T-helper 2 cell (primary cell): ENCODE data around the gene NT5C1A.
A peak's percentile ranks its signal among the peaks of the same experiment; 100 is the strongest.

Experiments used
- DNase-seq, 5 experiments: peaks; one replicate each; pipeline versions ENCODE4 v3.0.0 to v3.0.0-alpha.2; 2012 to 2022

The NT5C1A gene

DNA sequence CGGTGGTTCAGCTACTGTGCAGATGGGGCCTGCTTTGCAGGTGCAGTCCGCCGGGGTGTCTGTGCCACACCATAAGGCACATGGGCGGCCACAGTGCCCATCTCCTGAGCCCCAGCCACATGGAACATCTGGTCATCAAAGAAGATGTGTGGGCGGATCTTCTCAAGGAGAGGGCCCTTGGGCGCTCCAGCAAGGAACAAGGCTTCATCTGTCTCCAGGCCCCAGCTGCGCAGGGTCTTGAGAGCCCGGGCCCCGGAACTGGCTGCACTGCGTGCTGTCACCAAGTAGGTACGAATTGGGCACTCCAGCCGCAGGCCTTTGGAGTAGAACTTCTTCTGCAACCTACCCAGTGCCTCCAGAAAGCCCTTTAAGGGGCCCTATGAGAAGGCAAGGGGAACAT lies 12.8 kb downstream of the NT5C1A start:
- DNase-seq: no peak

GRCh38 chr1:39657923-39658485 lies 13.9 kb downstream of the NT5C1A start:
- DNase-seq: peak; percentile 19 to 74 (median 41)

DNA sequence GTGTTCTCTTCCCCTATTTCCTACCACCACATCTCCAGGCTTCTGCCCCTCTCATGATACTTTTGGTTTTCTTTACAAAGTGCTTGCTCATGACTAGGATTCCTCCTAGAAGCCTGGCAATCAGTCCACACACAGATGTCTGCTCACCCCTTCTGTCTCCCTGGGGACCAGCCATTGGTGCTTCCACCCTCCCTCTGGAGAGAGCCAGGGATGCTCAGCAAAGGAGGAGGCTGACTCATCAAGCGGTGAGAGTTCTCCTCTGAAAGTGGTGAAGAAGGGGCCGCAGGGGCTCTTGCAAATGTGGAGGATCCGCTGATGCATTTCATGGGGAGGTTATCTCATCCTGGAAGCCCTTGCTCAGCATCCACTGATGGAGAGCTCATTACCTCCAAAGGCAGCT lies 14.5 kb downstream of the NT5C1A start:
- no peak for DNase-seq

DNA sequence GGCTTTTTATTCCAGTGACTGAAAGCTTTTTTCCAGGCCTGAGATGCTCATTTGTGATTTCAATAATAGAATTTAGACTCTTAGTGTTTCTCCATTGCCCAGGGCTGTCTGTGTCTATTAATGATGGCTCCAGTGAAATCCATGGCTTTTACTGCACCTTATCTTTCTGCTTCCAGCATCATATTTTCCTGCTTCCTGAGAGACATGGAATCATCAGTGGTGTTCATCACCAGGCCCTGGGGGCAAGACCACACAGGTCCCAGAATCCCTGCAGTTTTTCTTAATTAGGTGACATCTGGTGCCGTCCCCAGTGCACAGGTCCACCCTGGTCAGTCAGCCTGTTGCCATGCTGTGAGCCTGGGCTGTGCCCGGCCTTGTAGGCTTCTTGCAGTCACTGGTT lies 15.5 kb downstream of the NT5C1A start:
- no peak for DNase-seq

- no peak for DNase-seq
Measured at GRCh38 chr1:39655578-39656268, 16.2 kb downstream of the NT5C1A start.

- no peak for DNase-seq
Measured at GRCh38 chr1:39654291-39654690, 17.6 kb downstream of the NT5C1A start.

GRCh38 chr1:39653546-39654031 lies 18.3 kb downstream of the NT5C1A start:
- DNase-seq: peak; percentile 37 to 79 (median 58)

- DNase-seq: no peak
Measured at GRCh38 chr1:39652554-39652953, 19.4 kb downstream of the NT5C1A start.

GRCh38 chr1:39652105-39652504 lies 19.8 kb downstream of the NT5C1A start:
- no peak for DNase-seq

DNA sequence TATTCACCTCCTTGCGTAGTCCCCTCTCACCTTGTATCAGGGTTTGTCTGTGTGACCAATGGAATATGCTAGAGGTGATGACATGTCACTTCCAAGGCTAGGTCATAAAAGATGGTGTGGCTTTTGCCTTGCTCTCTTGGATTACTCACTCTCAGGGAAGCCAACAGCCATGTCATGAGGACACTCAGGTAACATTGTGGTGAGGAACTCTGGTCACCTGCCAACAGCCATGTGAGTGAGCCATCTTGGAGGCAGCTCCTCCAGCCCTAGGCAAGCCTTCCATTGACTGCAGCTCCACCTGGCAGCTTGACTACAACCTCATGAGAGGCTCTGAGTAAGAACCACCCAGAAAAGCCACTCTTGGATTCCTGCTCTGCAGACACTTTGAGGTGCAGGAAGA lies 21.5 kb downstream of the NT5C1A start:
- no peak for DNase-seq

DNA sequence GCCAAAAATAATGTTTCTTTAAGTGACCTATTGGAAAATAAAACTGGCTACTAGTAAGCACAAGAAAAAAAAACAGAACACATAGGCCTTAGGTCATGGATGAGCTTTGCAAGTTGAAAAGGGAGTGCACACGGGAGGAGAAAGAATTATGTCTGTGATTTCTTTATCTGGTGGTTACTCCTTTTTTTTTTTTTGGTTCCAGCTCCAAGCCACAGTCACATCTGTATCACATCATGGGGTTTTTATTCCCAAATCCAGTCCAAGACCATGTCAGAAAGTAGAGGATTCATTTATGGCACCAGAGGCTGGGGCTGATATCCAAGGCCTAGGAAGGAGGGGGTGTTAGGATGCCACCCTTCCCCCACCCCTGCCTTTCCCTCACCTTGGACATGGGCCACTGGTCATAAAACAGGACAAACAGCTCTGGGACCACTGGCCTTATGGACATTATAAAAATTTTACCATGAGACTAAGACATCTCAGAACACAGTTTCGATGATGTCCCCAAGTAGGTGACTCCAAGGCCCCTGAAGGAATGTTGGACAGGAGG lies 22.2 kb downstream of the NT5C1A start:
- no peak for DNase-seq

- DNase-seq: no peak
Measured at GRCh38 chr1:39648496-39648895, 23.4 kb downstream of the NT5C1A start.

DNA sequence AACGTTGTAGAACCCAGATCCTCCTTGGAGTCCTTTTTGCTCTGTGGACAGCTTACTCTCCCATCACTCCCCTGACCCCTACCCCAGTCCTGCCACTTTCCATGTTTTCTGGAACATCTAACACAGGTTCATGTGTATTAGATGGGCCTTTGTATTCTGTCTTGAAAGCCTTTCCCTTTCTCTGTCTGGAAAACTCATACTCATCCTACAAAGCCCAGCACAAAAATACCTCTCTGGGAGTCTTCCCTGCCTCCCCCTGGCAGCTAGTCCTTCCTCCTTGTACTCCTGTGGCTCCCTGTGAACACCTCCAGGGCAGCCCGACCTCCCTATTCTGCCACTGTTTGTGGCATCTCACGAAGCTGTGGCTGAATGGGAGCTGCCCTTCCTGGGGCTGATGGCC lies 24.7 kb downstream of the NT5C1A start:
- no peak for DNase-seq

GRCh38 chr1:39646232-39647081 lies 25.4 kb downstream of the NT5C1A start:
- DNase-seq: no peak

DNA sequence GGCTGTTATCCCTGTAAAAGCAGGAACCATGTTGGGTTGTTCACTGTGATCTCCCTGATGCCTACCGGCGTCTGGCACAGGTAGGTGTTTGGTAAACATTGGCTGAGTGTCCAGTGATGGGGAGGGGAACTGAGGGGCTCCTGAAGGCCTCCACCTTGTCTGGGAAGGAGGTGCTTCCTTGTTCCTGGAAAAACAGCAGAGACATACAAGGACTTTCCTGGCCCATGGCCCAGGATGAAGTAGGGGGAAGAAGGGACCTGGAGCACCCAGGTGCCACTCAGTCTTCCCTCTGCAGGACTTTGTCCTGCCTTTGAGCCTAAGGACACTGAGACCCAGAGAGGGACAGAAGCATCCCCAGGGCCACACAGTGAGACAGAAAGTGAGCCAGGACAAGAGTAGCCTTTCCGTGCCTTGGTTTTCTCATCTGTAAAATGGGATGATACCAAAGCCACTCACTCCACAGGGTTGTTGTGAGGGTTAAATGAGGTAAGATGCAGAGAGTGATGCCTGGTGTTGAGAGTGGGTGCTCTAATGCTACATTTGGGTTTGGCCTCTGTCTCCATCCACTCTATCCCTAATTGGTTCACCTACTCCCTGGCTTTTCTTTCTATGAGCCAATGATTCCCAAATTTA lies 26.4 kb downstream of the NT5C1A start:
- no peak for DNase-seq

- no peak for DNase-seq
Measured at GRCh38 chr1:39643705-39644104, 28.2 kb downstream of the NT5C1A start.

DNA sequence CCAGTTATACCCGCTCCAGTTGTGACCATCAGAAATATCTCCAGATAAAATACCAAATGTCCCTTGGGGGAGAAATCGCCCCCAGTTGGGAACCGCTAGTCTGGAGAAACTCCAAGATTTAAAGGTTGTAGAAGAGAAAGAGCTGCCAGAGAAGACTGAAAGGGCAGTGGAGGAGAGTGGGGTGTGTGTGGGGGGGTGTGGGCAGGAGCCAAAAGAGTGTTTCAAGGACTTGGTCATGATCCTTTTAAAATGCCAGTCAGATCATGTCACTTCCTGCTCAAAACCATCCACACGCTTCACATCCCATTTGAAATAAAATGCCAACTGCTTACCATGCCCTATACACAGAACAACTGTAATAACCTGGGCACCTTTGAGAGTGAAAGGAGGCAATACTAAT lies 29.1 kb downstream of the NT5C1A start:
- DNase-seq: no peak

DNA sequence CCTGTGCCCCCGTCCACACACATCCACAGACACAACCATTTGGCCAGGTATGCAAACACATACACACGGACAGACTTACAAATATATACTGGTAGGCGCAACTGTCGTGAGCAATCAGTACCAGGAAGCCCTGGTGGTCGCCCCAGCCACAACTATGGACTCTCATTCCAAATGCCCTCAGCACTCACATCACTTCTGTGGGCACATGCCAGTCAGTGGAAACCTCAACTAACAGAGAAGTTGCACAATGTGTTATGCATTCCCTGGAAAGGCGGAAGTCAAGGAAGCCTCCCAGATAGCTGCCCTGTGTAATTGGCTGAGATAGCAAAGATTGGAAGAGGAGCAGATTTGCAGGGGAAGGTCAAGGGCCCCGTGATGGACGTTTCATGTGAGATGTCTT lies 31.0 kb downstream of the NT5C1A start:
- DNase-seq: no peak

- DNase-seq: peak; percentile 22 to 55 (median 36)
Measured at GRCh38 chr1:39639305-39640130, 32.4 kb downstream of the NT5C1A start, which contains the start of gene HEYL. Gene HEYL (minus strand): TSS chr1:39639643. CDS start chr1:39639625, 18 bp downstream.

GRCh38 chr1:39638965-39639304 lies 33.0 kb downstream of the NT5C1A start:
- DNase-seq: no peak

GRCh38 chr1:39637361-39637760 lies 34.5 kb downstream of the NT5C1A start:
- no peak for DNase-seq

DNA sequence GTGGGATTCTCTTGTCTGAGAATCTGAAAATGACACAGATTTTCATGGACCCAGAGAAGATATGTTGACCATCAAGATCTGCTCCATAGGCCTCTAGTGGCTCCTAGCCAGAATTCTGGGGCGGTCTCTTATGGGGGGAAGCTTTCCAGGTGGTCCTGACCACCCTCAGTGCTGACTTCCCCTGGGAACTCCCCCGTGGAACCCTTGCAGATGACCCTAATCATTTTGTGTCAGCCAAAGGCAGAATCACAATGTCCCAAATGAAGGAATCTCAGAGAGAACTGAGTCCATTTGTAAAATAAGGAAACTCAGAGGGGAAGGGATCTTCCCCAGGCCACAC lies 36.1 kb downstream of the NT5C1A start:
- DNase-seq: no peak
